Loucy (cell line): Measurements from ENCODE around the gene MISP.

Experiments
- H2AFZ ChIP-seq: fragments of 200-600 bp; sonication (generic); 2 replicates; pipeline ENCODE4 v1.6.0; 2016; ENCODE audit warnings: antibody characterized with exemption, mild to moderate bottlenecking, low read length, moderate library complexity
- H3F3A ChIP-seq: fragments of 200-600 bp; 2 replicates; pipeline ENCODE4 v1.6.0; 2016; ENCODE audit warnings: antibody characterized with exemption, low read depth, mild to moderate bottlenecking
- H3K27me3 ChIP-seq: fragments of 200-600 bp; sonication (generic); 2 replicates; pipeline ENCODE4 v1.6.1; 2014; ENCODE audit warnings: low read length, mild to moderate bottlenecking; ENCODE audit not compliant: insufficient read depth, poor library complexity, severe bottlenecking
- H3K36me3 ChIP-seq: fragments of 200-600 bp; sonication (generic); 2 replicates; pipeline ENCODE4 v1.6.1; 2016; ENCODE audit warnings: low read length; ENCODE audit not compliant: insufficient read depth
- H3K4me1 ChIP-seq: fragments of 200-600 bp; sonication (generic); 2 replicates; pipeline ENCODE4 v1.5.1; 2014; ENCODE audit warnings: low read length, mild to moderate bottlenecking; ENCODE audit not compliant: insufficient read depth, poor library complexity, severe bottlenecking
- H3K4me2 ChIP-seq: fragments of 200-600 bp; sonication (generic); 2 replicates; pipeline ENCODE4 v1.6.0; 2014; ENCODE audit warnings: antibody characterized with exemption, low read length, low read depth, mild to moderate bottlenecking; ENCODE audit not compliant: poor library complexity, severe bottlenecking
- H3K4me3 ChIP-seq: fragments of 200-600 bp; sonication (generic); 2 replicates; pipeline ENCODE4 v1.5.1; 2014; ENCODE audit warnings: low read length, mild to moderate bottlenecking, mixed read lengths; ENCODE audit not compliant: poor library complexity, severe bottlenecking
- H3K79me2 ChIP-seq: fragments of 200-600 bp; sonication (generic); 2 replicates; pipeline ENCODE4 v1.6.1; 2014; ENCODE audit warnings: low read length; ENCODE audit not compliant: insufficient read depth
- H3K9ac ChIP-seq: fragments of 200-600 bp; sonication (generic); 2 replicates; pipeline ENCODE4 v1.6.0; 2014; ENCODE audit warnings: mild to moderate bottlenecking, low read depth, low read length, moderate library complexity; ENCODE audit not compliant: poor library complexity, severe bottlenecking
- H3K9me2 ChIP-seq: fragments of 200-600 bp; sonication (generic); replicated peaks from 2 replicates; pipeline ENCODE4 v1.6.1; 2016; ENCODE audit warnings: low read depth, low read length, mixed read lengths
- H3K9me3 ChIP-seq: fragments of 200-600 bp; sonication (generic); 2 replicates; pipeline ENCODE4 v1.6.1; 2014; ENCODE audit warnings: mild to moderate bottlenecking, antibody characterized with exemption, low read length, low read depth; ENCODE audit not compliant: insufficient read depth
- H4K20me1 ChIP-seq: fragments of 200-600 bp; sonication (generic); 2 replicates; pipeline ENCODE4 v1.6.0; 2014; ENCODE audit warnings: antibody characterized with exemption, low read length, mild to moderate bottlenecking; ENCODE audit not compliant: insufficient read depth, poor library complexity, severe bottlenecking
- CTCF ChIP-seq: fragments of 200-600 bp; sonication (generic); conservative IDR thresholded peaks from 2 replicates; pipeline ENCODE4 v1.5.1; 2014; ENCODE audit warnings: mild to moderate bottlenecking, antibody characterized with exemption, low read length
- EZH2phosphoT487 ChIP-seq: fragments of 200-600 bp; IDR thresholded peaks from 2 replicates; pipeline ENCODE4 v1.6.1; 2018; ENCODE audit warnings: antibody characterized with exemption, mild to moderate bottlenecking, moderate library complexity, borderline replicate concordance

MISP gene

GRCh38 chr19:718991-719512 is 31.9 kb upstream of the MISP start:
- TF ChIP-seq CTCF (no peak), EZH2phosphoT487 (no peak)
- Histone ChIP-seq H3K79me2 (no peaks in the 10 kb centered on the region), H3K36me3 (no peaks in the 10 kb centered on the region), H3K27me3 (no peaks in the 10 kb centered on the region), H3K9ac (no peak overlapping the region), H3F3A (no peaks in the 10 kb centered on the region), H3K4me2 (no peak overlapping the region), H3K4me1 (no peaks in the 10 kb centered on the region), H4K20me1 (no peaks in the 10 kb centered on the region), H3K9me3 (no peaks in the 10 kb centered on the region), H3K4me3 (no peak overlapping the region), H2AFZ (no peak overlapping the region), H3K9me2 (no peaks in the 10 kb centered on the region)

DNA sequence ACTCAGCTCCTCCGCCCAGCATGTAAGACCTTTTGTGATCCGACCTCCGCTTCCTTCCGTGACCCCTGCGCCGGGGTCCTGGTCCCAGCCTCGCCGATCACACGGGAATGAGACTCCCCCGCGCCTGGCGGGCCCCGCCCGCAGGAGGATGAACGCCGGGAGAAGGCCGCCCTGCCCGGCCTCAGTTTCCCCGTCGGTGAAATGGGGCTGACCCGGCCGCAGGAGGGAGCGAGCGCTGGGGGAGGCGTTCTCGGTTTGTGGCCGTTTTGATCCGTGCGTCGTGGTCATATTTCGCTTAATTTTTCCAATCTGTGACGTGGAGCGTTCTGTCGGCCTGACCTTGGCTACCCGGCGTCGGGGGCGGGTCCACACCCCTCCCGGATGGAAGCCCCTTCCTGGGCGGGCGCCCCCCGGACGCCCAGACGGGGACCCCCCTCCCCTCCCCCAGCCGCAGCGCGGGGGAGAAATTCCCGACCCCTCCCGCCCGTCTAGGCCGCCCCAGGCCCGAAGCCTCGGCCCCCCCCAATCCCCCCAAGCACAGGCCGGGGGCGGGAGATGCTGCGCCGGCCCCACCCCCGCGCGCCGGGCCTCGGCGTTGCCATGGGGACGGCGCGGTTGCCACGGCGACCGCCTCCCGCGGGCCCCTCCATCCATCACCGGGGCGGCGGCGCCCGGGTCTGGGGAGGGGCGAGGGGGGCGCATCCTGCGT is 31.1 kb upstream of the MISP start:
- Histone ChIP-seq H3K9me3 (no peaks in the 10 kb centered on the region), H3K4me2 (no peak overlapping the region), H3K4me3 (no peak overlapping the region), H3K4me1 (no peaks in the 10 kb centered on the region), H3F3A (no peaks in the 10 kb centered on the region), H4K20me1 (no peaks in the 10 kb centered on the region), H3K9me2 (no peaks in the 10 kb centered on the region), H3K36me3 (no peaks in the 10 kb centered on the region), H3K79me2 (no peaks in the 10 kb centered on the region), H3K27me3 (no peaks in the 10 kb centered on the region), H2AFZ (no peak overlapping the region), H3K9ac (no peak overlapping the region)
- TF ChIP-seq CTCF, result no peak
- no peak for TF ChIP-seq EZH2phosphoT487

GRCh38 chr19:720345-721160 is 30.4 kb upstream of the MISP start:
- Histone ChIP-seq H3K9me3 (no peaks in the 10 kb centered on the region), H3F3A (no peaks in the 10 kb centered on the region), H3K36me3 (no peaks in the 10 kb centered on the region), H3K4me1 (no peaks in the 10 kb centered on the region), H4K20me1 (no peaks in the 10 kb centered on the region), H2AFZ (no peak overlapping the region), H3K9me2 (no peaks in the 10 kb centered on the region), H3K4me3 (no peak overlapping the region), H3K27me3 (no peaks in the 10 kb centered on the region), H3K79me2 (no peaks in the 10 kb centered on the region), H3K4me2 (no peak overlapping the region), H3K9ac (no peak overlapping the region)
- no peak for TF ChIP-seq CTCF
- TF ChIP-seq EZH2phosphoT487, result no peak
